Hematopoietic multipotent progenitor cell (in vitro differentiated cells): ENCODE measurements around the gene CHEK1. TPM values are rescaled to one million over a fixed set of nuclear protein-coding genes. Genes with fewer than 3 reads are reported as not detected.
"Not testable (repeated sequence)": the region's sequence is repeated elsewhere in the genome, so short reads cannot be mapped to it uniquely, and the experiment has no call there.

Experiments
- DNase-seq, 3 donors: peaks; one replicate each; pipeline ENCODE4 v3.0.0-alpha.2; 2011 to 2015; ENCODE audit warnings: low read depth in 2 of 3, low spot score in 2 of 3
- total RNA-seq: library from RNA; depleted of rRNA; stranded (reverse); fragments of >200 nt; gene quantifications from one replicate; pipeline ENCODE4 v1.2.3, GENCODE V29; 2012

CHEK1 gene
- total RNA-seq: 9.4 TPM

GRCh38 chr11:125624756-125625213 lies at the start of gene CHEK1:
CHEK1 (plus strand) TSS chr11:125625163; CDS start chr11:125626769, 1,606 bp downstream.
- DNase-seq: no peak

GRCh38 chr11:125577181-125577580 lies 47.8 kb upstream of the CHEK1 start:
- DNase-seq: not testable (repeated sequence)

GRCh38 chr11:125578783-125579182 lies 46.2 kb upstream of the CHEK1 start:
- DNase-seq: no peak

GRCh38 chr11:125579811-125580210 lies 45.2 kb upstream of the CHEK1 start:
- no peak for DNase-seq

GRCh38 chr11:125583496-125583895 lies 41.5 kb upstream of the CHEK1 start:
- no peak for DNase-seq

GRCh38 chr11:125585487-125585886 lies 39.5 kb upstream of the CHEK1 start:
- DNase-seq: no peak

- DNase-seq: no peak
Measured at GRCh38 chr11:125586623-125587022, 38.3 kb upstream of the CHEK1 start.

- DNase-seq: no peak
Measured at GRCh38 chr11:125587480-125587879, 37.5 kb upstream of the CHEK1 start.

GRCh38 chr11:125588505-125588904 lies 36.5 kb upstream of the CHEK1 start:
- DNase-seq: no peak

- DNase-seq: no peak
Measured at GRCh38 chr11:125591649-125592304, 33.2 kb upstream of the CHEK1 start.

- DNase-seq: peak; percentile 97 to 100 (median 100)
Measured at GRCh38 chr11:125592305-125593113, 32.5 kb upstream of the CHEK1 start, which contains the start of gene STT3A. STT3A (plus strand) TSS chr11:125592852; CDS start chr11:125595916, 3,064 bp downstream.

- peak in 2 of 3 donors; percentile 8 to 9 for DNase-seq
Measured at GRCh38 chr11:125593114-125593820, 31.7 kb upstream of the CHEK1 start.

GRCh38 chr11:125594958-125595357 lies 30.0 kb upstream of the CHEK1 start:
- DNase-seq: no peak

- DNase-seq: no peak
Measured at GRCh38 chr11:125600663-125601062, 24.3 kb upstream of the CHEK1 start.

- DNase-seq: no peak
Measured at GRCh38 chr11:125603207-125603606, 21.8 kb upstream of the CHEK1 start.

GRCh38 chr11:125605417-125605816 lies 19.5 kb upstream of the CHEK1 start:
- no peak for DNase-seq

- DNase-seq: no peak
Measured at GRCh38 chr11:125609545-125609944, 15.4 kb upstream of the CHEK1 start.

GRCh38 chr11:125618383-125618782 lies 6.6 kb upstream of the CHEK1 start:
- DNase-seq: no peak

GRCh38 chr11:125621995-125622394 lies 3.0 kb upstream of the CHEK1 start:
- no peak for DNase-seq

- DNase-seq: no peak
Measured at GRCh38 chr11:125623064-125623463, 1.9 kb upstream of the CHEK1 start.

GRCh38 chr11:125625225-125625629 lies 264 bp downstream of the CHEK1 start:
- no peak for DNase-seq
